Kidney (tissue), 14 donors: ENCODE data around the gene ZNF511. TPM values are rescaled to one million over a fixed set of nuclear protein-coding genes. Genes with fewer than 3 reads are reported as not detected.

Source experiments
- DNase-seq, 5 donors: peaks; one replicate each; pipeline ENCODE4 v3.0.0-alpha.2; 2013 to 2020
- FAIRE-seq: peaks from 2 replicates; lab custom pipeline; 2012; peaks lifted over from hg19 to GRCh38; lab: Jason Lieb, UNC
- H3K27ac ChIP-seq, 2 donors: one replicate each; pipeline ENCODE4 v1.7.0; 2013; ENCODE audit warnings: low read depth in 2 of 2, low read length in 2 of 2, inconsistent platforms in 1 of 2
- H3K27me3 ChIP-seq: one replicate; pipeline ENCODE4 v1.7.1; 2013; ENCODE audit warnings: low read length, inconsistent platforms; ENCODE audit not compliant: control insufficient read depth, insufficient read depth
- H3K36me3 ChIP-seq, 3 donors: one replicate each; pipeline versions ENCODE4 v1.7.0 to v1.7.1; 2013; ENCODE audit warnings: low read length in 3 of 3, control low read depth in 1 of 3, inconsistent platforms in 1 of 3; ENCODE audit not compliant: insufficient read depth in 3 of 3, control insufficient read depth in 2 of 3
- H3K4me1 ChIP-seq, 3 donors: one replicate each; pipeline versions ENCODE4 v1.7.0 to v1.7.1; 2013; ENCODE audit warnings: low read length in 3 of 3, inconsistent platforms in 1 of 3, low read depth in 1 of 3; ENCODE audit not compliant: control insufficient read depth in 2 of 3, insufficient read depth in 2 of 3
- H3K4me3 ChIP-seq, 3 donors: one replicate each; pipeline versions ENCODE4 v1.7.0 to v1.8.1; 2013; ENCODE audit warnings: low read length in 3 of 3, control low read depth in 1 of 3, inconsistent platforms in 1 of 3
- H3K9ac ChIP-seq, 3 donors: one replicate each; pipeline versions ENCODE4 v1.7.0 to v1.7.1; 2013; ENCODE audit warnings: low read length in 3 of 3, control low read depth in 1 of 3, inconsistent platforms in 1 of 3
- H3K9me3 ChIP-seq, 3 donors: one replicate each; pipeline versions ENCODE4 v1.7.0 to v1.7.1; 2013; ENCODE audit warnings: low read length in 3 of 3, control low read depth in 1 of 3, inconsistent platforms in 1 of 3; ENCODE audit not compliant: control insufficient read depth in 2 of 3, insufficient read depth in 1 of 3
- CTCF ChIP-seq: IDR thresholded peaks from 3 replicates; pipeline ENCODE4 v1.5.1; 2012; ENCODE audit warnings: mild to moderate bottlenecking, moderate library complexity, borderline replicate concordance; ENCODE audit not compliant: insufficient read depth; ENCODE audit errors: extremely low read depth
- intact Hi-C: fragments of 100-400 bp; cut with DNase I; formaldehyde crosslinking; loops from one replicate; pipeline ENCODE4 v1.11.1; 2022
- polyA plus RNA-seq: library from polyadenylated mRNA; stranded (reverse); fragments of 350-450 nt; fragmentation: Illumina TruSeq; extraction: RNeasy Lipid Tissue Mini Kit (QIAGEN cat#74804); gene quantifications from one replicate; pipeline ENCODE4 v1.2.3, GENCODE V29; 2014; ENCODE audit warnings: low read depth, low replicate concordance; ENCODE audit not compliant: insufficient read depth
- total RNA-seq: library from RNA; stranded (reverse); fragmentation: NEBNext Ultra II Directional; extraction: Animal tissue kit (Norgen Biotek cat#: 25700); gene quantifications from one replicate; pipeline ENCODE4 v1.2.1, GENCODE V29; 2021
- donor health status: control.
- donor health status: control.
- donor health status: control.
- donor health status: control.
- donor health status: control.
- donor health status: DM: yes; HTN: yes; CAD: no.
- donor health status: Normal renal cell carcinoma (clear cell type).

Gene ZNF511
- total and polyA plus RNA-seq, 2 donors from 2014 or later, result 35.6 to 50.7 TPM

- Histone ChIP-seq H3K4me1 (no peaks in the 10 kb centered on the region), H3K36me3 (peaks cover 0 to 54% (median 35%) of the 10 kb centered on the region in 3 donors), H3K27me3 (no peaks in the 10 kb centered on the region), H3K4me3 (no peak overlapping the region), H3K27ac (no peak overlapping the region), H3K9ac (no peak overlapping the region), H3K9me3 (no peaks in the 10 kb centered on the region)
- DNase-seq, result no peak
- TF ChIP-seq CTCF, result no peak
- intact Hi-C loops, result no loop called here
- no peak for FAIRE-seq
Measured at GRCh38 chr10:133283931-133284330, 24.8 kb upstream of the ZNF511 start.

- DNase-seq, result no peak
- H3K9ac ChIP-seq, result no peak overlapping the region
- no peak overlapping the region for H3K27ac ChIP-seq
- H3K9me3 ChIP-seq, result no peaks in the 10 kb centered on the region
- intact Hi-C loops, result no loop called here
- no peaks in the 10 kb centered on the region for H3K4me1 ChIP-seq
- no peak overlapping the region for H3K4me3 ChIP-seq
- TF ChIP-seq CTCF, result no peak
- H3K36me3 ChIP-seq, result peaks cover 0 to 57% (median 32%) of the 10 kb centered on the region in 3 donors
- no peaks in the 10 kb centered on the region for H3K27me3 ChIP-seq
- no peak for FAIRE-seq
Measured at GRCh38 chr10:133285217-133285616, 23.5 kb upstream of the ZNF511 start.

- Histone ChIP-seq H3K27ac (no peak overlapping the region), H3K9me3 (no peaks in the 10 kb centered on the region), H3K27me3 (no peaks in the 10 kb centered on the region), H3K4me1 (no peaks in the 10 kb centered on the region), H3K36me3 (peaks cover 0 to 58% (median 32%) of the 10 kb centered on the region in 3 donors), H3K4me3 (no peak overlapping the region), H3K9ac (no peak overlapping the region)
- no peak for FAIRE-seq
- no peak for TF ChIP-seq CTCF
- no peak for DNase-seq
- intact Hi-C loops, result no loop called here
Measured at GRCh38 chr10:133286366-133286765, 22.3 kb upstream of the ZNF511 start.
